ENCODE measurements around the gene TRIM29. TPM values are rescaled to one million over a fixed set of nuclear protein-coding genes. Genes with fewer than 3 reads are reported as not detected.
A peak's percentile ranks its signal among the peaks of the same experiment; 100 is the strongest.
"Not testable (repeated sequence)": the region's sequence is repeated elsewhere in the genome, so short reads cannot be mapped to it uniquely, and the experiment has no call there.

TRIM29 gene
- total RNA-seq, 2 experiments from 2014 or later: not detected

- H3K36me3 Mint-ChIP-seq; CTCF ChIA-PET; H3K9me3 Mint-ChIP-seq; intact Hi-C loops (cut with micrococcal nuclease); H3K27ac Mint-ChIP-seq; POLR2A ChIA-PET; H3K4me3 Mint-ChIP-seq; DNase-seq; H3K4me1 Mint-ChIP-seq (ENCODE audit: low read depth): not testable (repeated sequence)
- peaks cover 26% of the 10 kb centered on the region for H3K27me3 Mint-ChIP-seq
Observed at GRCh38 chr11:120143472-120143871, 5.6 kb upstream of the TRIM29 start.

GRCh38 chr11:120142441-120143100, 4.7 kb upstream of the TRIM29 start:
- CTCF ChIA-PET: no interaction called here
- DNase-seq: no peak
- Mint-ChIP-seq H3K9me3 (no peaks in the 10 kb centered on the region), H3K4me3 (no peak overlapping the region), H3K27ac (no peak overlapping the region), H3K4me1 (ENCODE audit: low read depth) (no peaks in the 10 kb centered on the region), H3K27me3 (peaks cover 26% of the 10 kb centered on the region), H3K36me3 (no peaks in the 10 kb centered on the region)
- intact Hi-C loops (cut with micrococcal nuclease): no loop called here
- POLR2A ChIA-PET: no interaction called here

DNA sequence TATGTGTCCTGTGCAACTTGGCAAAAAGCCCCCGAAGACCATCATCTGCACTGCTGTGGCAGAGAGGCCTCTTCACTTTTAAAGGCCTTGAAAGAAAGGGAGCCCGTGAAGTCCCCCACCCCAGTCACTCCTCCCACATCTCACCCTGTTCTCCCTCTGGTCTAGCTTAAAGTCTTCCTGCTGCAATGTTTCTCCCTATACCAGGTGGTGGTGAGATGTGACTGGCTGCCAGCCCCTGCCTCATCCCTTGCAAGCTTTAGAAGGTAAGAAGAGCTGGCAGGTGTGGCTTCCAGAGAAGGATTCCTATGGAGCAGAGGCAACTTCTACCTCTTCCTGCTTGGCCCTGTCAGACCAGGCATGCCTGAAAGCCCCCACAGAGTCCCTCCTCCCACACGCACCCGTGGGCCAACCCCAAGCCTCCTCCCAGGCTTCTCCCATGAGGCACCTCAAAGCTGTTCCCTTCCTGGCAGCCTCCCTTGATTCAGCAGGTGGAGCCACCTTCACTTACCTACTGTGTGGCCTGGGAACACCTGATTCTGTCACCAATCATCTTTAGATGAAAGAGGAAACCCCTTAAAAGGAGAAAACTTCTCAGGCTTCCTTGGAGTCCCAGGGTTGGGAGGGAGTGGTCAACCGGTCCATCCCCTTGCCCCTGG, 4.0 kb upstream of the TRIM29 start:
- DNase-seq: no peak
- CTCF ChIA-PET: no interaction called here
- no peaks in the 10 kb centered on the region for H3K36me3 Mint-ChIP-seq

GRCh38 chr11:120141113-120141767, 3.3 kb upstream of the TRIM29 start:
- Mint-ChIP-seq H3K27ac (no peak overlapping the region), H3K36me3 (no peaks in the 10 kb centered on the region), H3K4me3 (no peak overlapping the region)

More for the DNA sequence above, 4.0 kb upstream of the TRIM29 start:
- POLR2A ChIA-PET: no interaction called here
- intact Hi-C loops (cut with micrococcal nuclease): no loop called here
- H3K9me3 Mint-ChIP-seq: no peaks in the 10 kb centered on the region
- no peak overlapping the region for H3K4me3 Mint-ChIP-seq
- no peak overlapping the region for H3K27ac Mint-ChIP-seq
- no peaks in the 10 kb centered on the region for H3K4me1 Mint-ChIP-seq (ENCODE audit: low read depth)
- H3K27me3 Mint-ChIP-seq: peaks cover 26% of the 10 kb centered on the region

GRCh38 chr11:120139316-120140069, 1.6 kb upstream of the TRIM29 start:
- POLR2A ChIA-PET: no interaction called here
- Mint-ChIP-seq H3K4me1 (ENCODE audit: low read depth) (no peaks in the 10 kb centered on the region), H3K4me3 (no peak overlapping the region), H3K27me3 (peaks cover 13% of the 10 kb centered on the region), H3K27ac (no peak overlapping the region), H3K9me3 (no peaks in the 10 kb centered on the region), H3K36me3 (no peaks in the 10 kb centered on the region)
- intact Hi-C loops (cut with micrococcal nuclease): no loop called here
- no peak for DNase-seq
- CTCF ChIA-PET: no interaction called here

More at GRCh38 chr11:120141113-120141767, 3.3 kb upstream of the TRIM29 start:
- peaks cover 23% of the 10 kb centered on the region for H3K27me3 Mint-ChIP-seq
- H3K9me3 Mint-ChIP-seq: no peaks in the 10 kb centered on the region
- CTCF ChIA-PET: no interaction called here
- DNase-seq: no peak
- intact Hi-C loops (cut with micrococcal nuclease): no loop called here
- POLR2A ChIA-PET: no interaction called here
- no peaks in the 10 kb centered on the region for H3K4me1 Mint-ChIP-seq (ENCODE audit: low read depth)

- POLR2A ChIA-PET: no interaction called here
- CTCF ChIA-PET: no interaction called here
- Mint-ChIP-seq H3K27ac (no peak overlapping the region), H3K27me3 (peaks cover 10% of the 10 kb centered on the region), H3K4me1 (ENCODE audit: low read depth) (no peaks in the 10 kb centered on the region), H3K36me3 (no peaks in the 10 kb centered on the region), H3K4me3 (no peak overlapping the region), H3K9me3 (no peaks in the 10 kb centered on the region)
- DNase-seq: no peak
- intact Hi-C loops (cut with micrococcal nuclease): no loop called here
Observed at GRCh38 chr11:120137187-120137610, 714 bp downstream of the TRIM29 start.

DNA sequence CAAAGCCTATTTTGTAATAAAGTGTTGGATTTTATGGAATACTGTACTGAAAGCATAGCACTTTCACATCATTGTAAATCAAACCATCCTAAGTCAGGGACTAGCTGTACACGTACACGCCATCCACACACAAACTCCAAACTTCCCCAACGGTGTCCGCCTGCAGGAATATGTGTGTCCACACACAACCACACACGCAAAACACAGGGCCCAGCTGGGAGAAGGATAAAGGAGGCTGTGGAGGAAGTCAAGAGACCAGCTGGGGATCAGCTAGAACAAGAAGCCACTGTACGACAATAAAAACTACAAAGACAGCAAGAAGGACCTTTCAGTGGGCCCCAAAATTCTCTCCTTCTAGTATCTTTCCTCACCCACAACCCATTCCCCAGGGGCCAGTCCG, 1.6 kb downstream of the TRIM29 start:
- intact Hi-C loops (cut with micrococcal nuclease): no loop called here
- H3K9me3 Mint-ChIP-seq: no peaks in the 10 kb centered on the region
- ChIA-PET POLR2A (no interaction called here), CTCF (no interaction called here)
- H3K4me3 Mint-ChIP-seq: no peak overlapping the region
- H3K4me1 Mint-ChIP-seq (ENCODE audit: low read depth): no peaks in the 10 kb centered on the region
- H3K27me3 Mint-ChIP-seq: peaks cover 9% of the 10 kb centered on the region
- no peak for DNase-seq
- H3K36me3 Mint-ChIP-seq: no peaks in the 10 kb centered on the region
- no peak overlapping the region for H3K27ac Mint-ChIP-seq

DNA sequence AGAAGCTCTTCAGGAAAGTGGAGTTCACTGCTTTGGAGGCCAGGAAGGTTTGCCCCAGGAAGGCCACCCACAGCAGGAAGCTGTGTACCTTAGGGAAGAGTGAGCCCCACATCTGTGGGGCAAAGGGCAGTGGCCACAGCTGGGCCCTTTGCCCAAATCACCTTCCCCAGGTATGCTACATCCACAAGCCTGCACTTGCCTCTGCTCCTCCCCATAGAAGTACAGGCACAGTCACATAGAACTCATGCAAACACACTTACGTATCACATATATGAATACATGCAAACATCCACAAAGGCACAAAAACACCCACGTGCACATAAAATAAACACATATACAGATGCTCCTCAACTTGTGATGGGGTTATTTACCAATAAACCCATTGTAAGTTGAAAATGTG, 2.1 kb downstream of the TRIM29 start:
- no peaks in the 10 kb centered on the region for H3K9me3 Mint-ChIP-seq
- H3K4me3 Mint-ChIP-seq: no peak overlapping the region
- intact Hi-C loops (cut with micrococcal nuclease): no loop called here
- ChIA-PET CTCF (no interaction called here), POLR2A (no interaction called here)
- H3K27ac Mint-ChIP-seq: no peak overlapping the region
- H3K36me3 Mint-ChIP-seq: no peaks in the 10 kb centered on the region
- DNase-seq: no peak
- peaks cover 9% of the 10 kb centered on the region for H3K27me3 Mint-ChIP-seq
- H3K4me1 Mint-ChIP-seq (ENCODE audit: low read depth): no peaks in the 10 kb centered on the region

- Mint-ChIP-seq H3K27me3 (peaks cover 2% of the 10 kb centered on the region), H3K9me3 (no peaks in the 10 kb centered on the region), H3K36me3 (no peaks in the 10 kb centered on the region), H3K4me3 (no peak overlapping the region), H3K4me1 (ENCODE audit: low read depth) (no peaks in the 10 kb centered on the region), H3K27ac (no peak overlapping the region)
- intact Hi-C loops (cut with micrococcal nuclease): no loop called here
- POLR2A ChIA-PET: no interaction called here
- peak; percentile 2 for DNase-seq
- CTCF ChIA-PET: no interaction called here
Observed at GRCh38 chr11:120134931-120135228, 3.0 kb downstream of the TRIM29 start.

DNA sequence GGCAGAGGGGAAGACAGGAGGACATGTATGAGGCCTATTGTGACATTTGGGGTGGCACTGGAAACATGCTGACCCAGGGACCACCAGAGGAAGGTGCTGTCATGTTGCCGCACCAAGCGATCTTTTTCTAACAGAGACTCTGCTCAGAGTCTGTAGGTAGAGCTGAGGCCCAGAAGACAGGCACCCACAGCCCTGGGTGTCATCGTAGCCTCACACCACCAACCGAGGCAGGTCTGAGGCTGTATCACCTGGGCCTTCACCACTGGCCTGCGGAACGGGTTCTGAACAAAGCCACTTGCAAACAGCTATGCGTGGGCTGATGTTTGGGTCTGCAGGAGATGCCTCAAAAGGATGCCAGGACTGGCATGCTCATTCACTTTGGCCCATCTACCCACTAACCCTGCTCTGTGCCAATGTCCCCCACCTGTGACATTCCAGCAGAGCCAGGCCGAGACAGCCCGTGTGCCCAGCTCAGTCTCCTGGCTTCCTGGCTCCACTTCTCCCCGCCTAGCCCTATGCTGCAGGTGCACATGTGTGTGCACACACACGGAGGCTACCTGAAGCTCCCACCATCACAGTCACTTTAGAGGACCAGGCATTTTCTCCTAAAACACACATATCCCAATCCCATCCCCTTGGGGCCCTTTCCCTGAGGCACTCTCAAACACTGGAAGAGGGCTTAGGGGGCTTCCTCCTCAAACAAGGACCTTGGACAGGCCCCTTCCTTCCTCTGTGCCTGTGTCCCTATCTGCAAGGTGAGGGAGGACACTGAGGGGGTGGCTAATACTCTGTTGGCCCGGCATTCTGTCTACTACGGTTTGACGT, 3.6 kb downstream of the TRIM29 start:
- DNase-seq: peak; percentile 4
- intact Hi-C loops (cut with micrococcal nuclease): no loop called here
- H3K9me3 Mint-ChIP-seq: no peaks in the 10 kb centered on the region
- H3K36me3 Mint-ChIP-seq: no peaks in the 10 kb centered on the region
- CTCF ChIA-PET: no interaction called here
- no peak overlapping the region for H3K27ac Mint-ChIP-seq
- POLR2A ChIA-PET: no interaction called here
- H3K27me3 Mint-ChIP-seq: no peaks in the 10 kb centered on the region
- no peaks in the 10 kb centered on the region for H3K4me1 Mint-ChIP-seq (ENCODE audit: low read depth)
- H3K4me3 Mint-ChIP-seq: no peak overlapping the region

DNA sequence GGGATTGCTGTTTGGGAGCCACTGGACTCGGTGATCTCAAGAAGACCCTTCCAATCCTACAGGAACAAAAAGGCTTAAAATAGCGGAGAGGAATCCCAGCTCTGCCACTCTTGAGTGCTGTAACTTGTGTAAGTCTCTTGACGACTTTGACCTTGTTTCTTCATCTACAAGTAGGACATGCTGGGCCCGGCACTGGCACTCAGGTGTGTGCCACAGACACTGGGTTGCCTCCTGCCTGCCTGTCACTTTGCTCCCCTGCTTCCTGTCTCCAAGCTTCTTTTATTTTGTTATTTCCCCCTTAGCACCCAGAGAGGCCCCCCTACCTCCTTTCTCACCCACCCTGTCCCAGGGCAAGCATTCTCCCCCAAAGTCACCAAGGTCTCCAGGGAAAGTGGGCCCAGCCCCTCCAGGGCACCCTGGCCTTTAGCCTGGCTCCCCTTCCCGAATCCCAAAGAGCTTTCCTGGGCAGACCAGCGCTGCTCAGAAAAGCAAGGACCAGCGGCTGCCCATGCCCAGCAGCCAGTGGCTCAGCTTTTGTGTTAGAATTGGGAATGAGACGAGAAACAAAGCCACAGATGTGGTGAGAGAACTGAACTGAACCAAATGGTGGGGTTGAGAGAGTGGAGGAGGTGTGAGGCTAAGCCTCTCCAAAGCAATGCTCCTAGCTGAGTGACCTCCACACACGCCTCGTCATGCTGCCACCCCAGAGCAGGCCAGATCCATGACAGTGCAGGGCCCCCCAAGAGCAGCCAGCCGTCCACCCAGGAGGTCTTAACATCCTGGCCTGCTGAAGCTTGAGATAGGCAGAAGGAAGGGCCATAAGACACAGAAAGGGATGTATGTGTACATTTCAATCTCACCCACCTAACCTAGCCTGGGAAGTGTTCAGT, 4.5 kb downstream of the TRIM29 start:
- peak; percentile 1 for DNase-seq
- no peaks in the 10 kb centered on the region for H3K36me3 Mint-ChIP-seq
- intact Hi-C loops (cut with micrococcal nuclease): no loop called here

More for the DNA sequence above, 4.5 kb downstream of the TRIM29 start:
- Mint-ChIP-seq H3K27ac (no peak overlapping the region), H3K27me3 (no peaks in the 10 kb centered on the region), H3K9me3 (no peaks in the 10 kb centered on the region), H3K4me3 (no peak overlapping the region), H3K4me1 (ENCODE audit: low read depth) (no peaks in the 10 kb centered on the region)
- ChIA-PET POLR2A (no interaction called here), CTCF (no interaction called here)
